DOHH2 (cell line): ENCODE measurements around the gene HFE.

ENCODE experiments used
- EZH2phosphoT487 ChIP-seq: fragments of 200-600 bp; sonication (generic); IDR thresholded peaks from 2 replicates; pipeline ENCODE4 v1.6.1; 2017; ENCODE audit warnings: borderline replicate concordance, mild to moderate bottlenecking, antibody characterized with exemption, low read length, moderate library complexity, mixed read lengths
- TF ChIP-seq, protein P1 (sequence below): fragments of 200-600 bp; sonication (generic); IDR thresholded peaks from one replicate; pipeline ENCODE4 v1.5.1; 2014; ENCODE audit warnings: antibody characterized with exemption, mild to moderate bottlenecking, low read depth, low read length; ENCODE audit not compliant: poor library complexity, severe bottlenecking

DNA sequence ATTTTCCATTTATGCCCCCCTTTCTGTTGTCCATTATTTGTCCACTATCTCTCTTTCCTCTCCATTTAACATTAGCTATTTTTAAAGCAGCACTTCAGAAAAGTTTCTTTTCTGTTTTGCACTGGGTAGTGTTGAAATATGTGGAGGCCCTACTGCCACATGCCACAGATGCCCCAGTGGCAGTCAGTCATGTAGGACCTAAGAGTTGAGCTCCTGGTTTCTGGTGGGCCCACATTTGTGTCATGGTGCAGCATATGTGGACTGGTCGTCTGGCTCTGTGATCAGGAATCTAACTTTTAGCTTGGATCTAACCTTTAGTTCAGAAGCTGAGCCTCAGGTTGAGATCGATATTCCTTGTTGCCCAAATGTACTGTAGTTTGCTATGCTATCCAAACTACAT lies 54.8 kb downstream of the HFE start:
- TF ChIP-seq, protein P1, sequence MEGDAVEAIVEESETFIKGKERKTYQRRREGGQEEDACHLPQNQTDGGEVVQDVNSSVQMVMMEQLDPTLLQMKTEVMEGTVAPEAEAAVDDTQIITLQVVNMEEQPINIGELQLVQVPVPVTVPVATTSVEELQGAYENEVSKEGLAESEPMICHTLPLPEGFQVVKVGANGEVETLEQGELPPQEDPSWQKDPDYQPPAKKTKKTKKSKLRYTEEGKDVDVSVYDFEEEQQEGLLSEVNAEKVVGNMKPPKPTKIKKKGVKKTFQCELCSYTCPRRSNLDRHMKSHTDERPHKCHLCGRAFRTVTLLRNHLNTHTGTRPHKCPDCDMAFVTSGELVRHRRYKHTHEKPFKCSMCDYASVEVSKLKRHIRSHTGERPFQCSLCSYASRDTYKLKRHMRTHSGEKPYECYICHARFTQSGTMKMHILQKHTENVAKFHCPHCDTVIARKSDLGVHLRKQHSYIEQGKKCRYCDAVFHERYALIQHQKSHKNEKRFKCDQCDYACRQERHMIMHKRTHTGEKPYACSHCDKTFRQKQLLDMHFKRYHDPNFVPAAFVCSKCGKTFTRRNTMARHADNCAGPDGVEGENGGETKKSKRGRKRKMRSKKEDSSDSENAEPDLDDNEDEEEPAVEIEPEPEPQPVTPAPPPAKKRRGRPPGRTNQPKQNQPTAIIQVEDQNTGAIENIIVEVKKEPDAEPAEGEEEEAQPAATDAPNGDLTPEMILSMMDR = no peak
- TF ChIP-seq EZH2phosphoT487 = no peak
